Ascending aorta (tissue), 2 donors: ENCODE measurements around the gene NT5DC2. TPM values are rescaled to one million over a fixed set of nuclear protein-coding genes. Genes with fewer than 3 reads are reported as not detected.

Source experiments
- DNase-seq, 2 donors: peaks; one replicate each; pipeline ENCODE4 v3.0.0-alpha.2; 2019; ENCODE audit warnings: low spot score in 2 of 2
- H3K27ac ChIP-seq, 2 donors: fragments of 200-600 bp; sonication (generic); one replicate each; pipeline ENCODE4 v1.5.1; 2016 to 2017; ENCODE audit warnings: mild to moderate bottlenecking in 1 of 2
- H3K27me3 ChIP-seq: fragments of 200-600 bp; sonication (generic); one replicate; pipeline ENCODE4 v1.5.1; 2017
- H3K36me3 ChIP-seq, 2 donors: fragments of 200-600 bp; sonication (generic); one replicate each; pipeline ENCODE4 v1.5.1; 2016
- H3K4me1 ChIP-seq, 2 donors: fragments of 200-600 bp; sonication (generic); one replicate each; pipeline ENCODE4 v1.5.1; 2016 to 2017; ENCODE audit warnings: mild to moderate bottlenecking in 1 of 2
- H3K4me3 ChIP-seq, 2 donors: fragments of 200-600 bp; sonication (generic); one replicate each; pipeline ENCODE4 v1.5.1; 2016 to 2017; ENCODE audit warnings: mild to moderate bottlenecking in 1 of 2
- H3K9me3 ChIP-seq, 2 donors: fragments of 200-600 bp; sonication (generic); one replicate each; pipeline ENCODE4 v1.5.1; 2016
- CTCF ChIP-seq, 3 experiments: fragments of 200-600 bp in 2 of 3; fragments of 450-650 bp in 1 of 3; sonication (generic) in 2 of 3; IDR thresholded peaks; one replicate each; pipeline ENCODE4 v1.5.1; 2016 to 2019; ENCODE audit warnings: antibody characterized with exemption in 3 of 3, mild to moderate bottlenecking in 1 of 3, moderate library complexity in 1 of 3
- intact Hi-C: fragments of 100-400 bp; cut with DNase I; formaldehyde crosslinking; loops from one replicate; pipeline ENCODE4 v1.15.1; 2023
- total RNA-seq: library from RNA; depleted of rRNA; stranded (reverse); fragments of >200 nt; gene quantifications from one replicate; pipeline ENCODE4 v1.1.0, GENCODE V29; 2016

Gene NT5DC2
- total RNA-seq, 1 donor from 2014 or later = 95.5 TPM

- no peak overlapping the region for H3K4me3 ChIP-seq
- no peak for TF ChIP-seq CTCF (IDR thresholded peaks at IDR 0.05)
- peaks cover 0 to 4% of the 10 kb centered on the region in 2 donors for H3K4me1 ChIP-seq
Measured at GRCh38 chr3:52484680-52485461, 48.8 kb downstream of the NT5DC2 start.

GRCh38 chr3:52483577-52484381 lies 49.9 kb downstream of the NT5DC2 start:
- Histone ChIP-seq H3K4me1 (peaks cover 0 to 3% of the 10 kb centered on the region in 2 donors), H3K27ac (peak overlapping the region; percentile 40 to 51), H3K4me3 (no peak overlapping the region), H3K36me3 (peaks cover 77 to 89% of the 10 kb centered on the region in 2 donors), H3K9me3 (no peaks in the 10 kb centered on the region), H3K27me3 (no peaks in the 10 kb centered on the region)
- no peak for DNase-seq
- TF ChIP-seq CTCF (IDR thresholded peaks at IDR 0.05) = no peak
- intact Hi-C loops = no loop called here

More at GRCh38 chr3:52484680-52485461, 48.8 kb downstream of the NT5DC2 start:
- H3K27ac ChIP-seq = peak overlapping the region; percentile 40 to 51
- H3K9me3 ChIP-seq = no peaks in the 10 kb centered on the region
- DNase-seq = no peak
- no peaks in the 10 kb centered on the region for H3K27me3 ChIP-seq
- intact Hi-C loops = no loop called here
- peaks cover 77 to 89% of the 10 kb centered on the region in 2 donors for H3K36me3 ChIP-seq

- peak overlapping the region; percentile 23 to 24 for H3K27ac ChIP-seq
- H3K4me1 ChIP-seq = peaks cover 0 to 3% of the 10 kb centered on the region in 2 donors
- H3K4me3 ChIP-seq = no peak overlapping the region
- TF ChIP-seq CTCF (IDR thresholded peaks at IDR 0.05) = no peak
- peaks cover 77 to 89% of the 10 kb centered on the region in 2 donors for H3K36me3 ChIP-seq
- H3K27me3 ChIP-seq = no peaks in the 10 kb centered on the region
- no peak for DNase-seq
- intact Hi-C loops = no loop called here
- no peaks in the 10 kb centered on the region for H3K9me3 ChIP-seq
Measured at GRCh38 chr3:52483081-52483480, 50.6 kb downstream of the NT5DC2 start.

- no peak overlapping the region for H3K27ac ChIP-seq
- peaks cover 77 to 89% of the 10 kb centered on the region in 2 donors for H3K36me3 ChIP-seq
- peaks cover 0 to 3% of the 10 kb centered on the region in 2 donors for H3K4me1 ChIP-seq
- no peaks in the 10 kb centered on the region for H3K9me3 ChIP-seq
- DNase-seq = no peak
- intact Hi-C loops = no loop called here
- H3K4me3 ChIP-seq = no peak overlapping the region
- TF ChIP-seq CTCF (IDR thresholded peaks at IDR 0.05) = peak in 2 of 3 experiments; percentile 17 to 43
- H3K27me3 ChIP-seq = no peaks in the 10 kb centered on the region
Measured at GRCh38 chr3:52481819-52482521, 51.7 kb downstream of the NT5DC2 start.
